HCT116 (cell line): ENCODE measurements around the gene PAM16. TPM values are rescaled to one million over a fixed set of nuclear protein-coding genes. Genes with fewer than 3 reads are reported as not detected.

ENCODE experiments used
- ATAC-seq: fragments of 200-7000 bp; cut with Tn5 transposase; 2 replicates; pipeline ENCODE4 v1.9.1; 2020; ENCODE audit warnings: mild to moderate bottlenecking, moderate library complexity
- BruUV-seq: library from RNA; stranded (reverse); fragments of 400-500 nt; replicated peaks from 2 replicates; lab custom pipeline; 2021; lab: Mats Ljungman, UMichigan
- CTCF ChIA-PET: fragments of 300-600 bp; sonication (Branson Sonifier 250); formaldehyde crosslinking; loops from one replicate; lab custom pipeline; 2021; ENCODE audit warnings: antibody characterized with exemption; lab: Charles Lee
- POLR2A ChIA-PET: fragments of 300-600, 350-600 bp; sonication (Branson Sonifier 250); formaldehyde crosslinking; loops from one replicate; lab custom pipeline; 2021; ENCODE audit warnings: antibody characterized with exemption; lab: Charles Lee
- RAD21 ChIA-PET, 2 experiments: fragments of 300-600 bp; sonication (Branson Sonifier 250); formaldehyde crosslinking; loops; one replicate each; lab custom pipeline; 2023; ENCODE audit warnings: low total read pairs in 2 of 2; ENCODE audit not compliant: uncharacterized antibody in 2 of 2, unreplicated experiment in 2 of 2, low non-redundant PET in 1 of 2; lab: Charles Lee
- DNase-seq: peaks from one replicate; pipeline ENCODE4 v3.0.0-alpha.2; 2010; ENCODE audit warnings: low read depth, low spot score
- H2AFZ ChIP-seq: fragments of 200-600 bp; shearing (Covaris generic), sonication (generic); 2 replicates; pipeline ENCODE4 v1.6.1; 2017; ENCODE audit warnings: low read depth, mixed run types, mixed read lengths, antibody characterized with exemption, low read length; ENCODE audit not compliant: poor library complexity, severe bottlenecking
- H3K27ac ChIP-seq: 2 replicates; pipeline ENCODE4 v1.5.1; 2012; ENCODE audit warnings: low read depth, low read length
- H3K27me3 ChIP-seq: fragments of 200-600 bp; sonication (generic); 2 replicates; pipeline ENCODE4 v1.6.1; 2016; ENCODE audit warnings: mixed run types, low read length, mixed read lengths; ENCODE audit not compliant: insufficient read depth
- H3K36me3 ChIP-seq, 2 experiments: fragments of 200-500 bp in 1 of 2; fragments of 200-600 bp in 1 of 2; sonication (Bioruptor generic) in 1 of 2; sonication (generic) in 1 of 2; 2 replicates each; pipeline versions ENCODE4 v1.5.1 to v1.6.1; 2014 to 2016; ENCODE audit warnings: low read length in 2 of 2, inconsistent platforms in 1 of 2, mixed read lengths in 1 of 2, mixed run types in 1 of 2; ENCODE audit not compliant: insufficient read depth in 2 of 2, control insufficient read depth in 1 of 2
- H3K4me1 ChIP-seq, 2 experiments: fragments of 200-600 bp in 1 of 2; sonication (generic) in 1 of 2; 2 replicates each; pipeline versions ENCODE4 v1.5.1 to v1.6.1; 2012 to 2017; ENCODE audit warnings: low read length in 2 of 2, inconsistent platforms in 1 of 2, mild to moderate bottlenecking in 1 of 2, mixed read lengths in 1 of 2, mixed run types in 1 of 2, moderate library complexity in 1 of 2; ENCODE audit not compliant: insufficient read depth in 2 of 2, control insufficient read depth in 1 of 2
- H3K4me2 ChIP-seq: fragments of 200-600 bp; sonication (generic); 2 replicates; pipeline ENCODE4 v1.6.1; 2017; ENCODE audit warnings: mixed run types, low read length, mixed read lengths
- H3K4me3 ChIP-seq, 2 experiments: fragments of 200-600 bp in 1 of 2; sonication (generic) in 1 of 2; replicated peaks in 1 of 2; 2 replicates each; pipeline ENCODE4 v1.5.1; 2011 to 2016; ENCODE audit warnings: low read length in 2 of 2, control low read depth in 1 of 2, low read depth in 1 of 2, mild to moderate bottlenecking in 1 of 2, mixed read lengths in 1 of 2, mixed run types in 1 of 2
- H3K79me2 ChIP-seq: fragments of 200-600 bp; sonication (generic); 2 replicates; pipeline ENCODE4 v1.6.1; 2017; ENCODE audit warnings: mild to moderate bottlenecking, mixed run types, low read length, moderate library complexity, mixed read lengths; ENCODE audit not compliant: insufficient read depth
- H3K9ac ChIP-seq: fragments of 200-600 bp; sonication (generic); 2 replicates; pipeline ENCODE4 v1.6.1; 2016; ENCODE audit warnings: low read length, mixed read lengths
- H3K9me2 ChIP-seq: fragments of 200-600 bp; sonication (generic), shearing (Covaris generic); 2 replicates; pipeline ENCODE4 v1.6.1; 2017; ENCODE audit warnings: mixed run types, mild to moderate bottlenecking, moderate library complexity; ENCODE audit not compliant: insufficient read depth
- H3K9me3 ChIP-seq, 2 experiments: fragments of 200-500 bp in 1 of 2; fragments of 200-600 bp in 1 of 2; sonication (Bioruptor generic) in 1 of 2; sonication (generic) in 1 of 2; 2 replicates each; pipeline ENCODE4 v1.6.1; 2014 to 2017; ENCODE audit warnings: low read length in 2 of 2, mixed read lengths in 2 of 2, inconsistent platforms in 1 of 2, low read depth in 1 of 2, mild to moderate bottlenecking in 1 of 2, mixed run types in 1 of 2, moderate library complexity in 1 of 2; ENCODE audit not compliant: control insufficient read depth in 1 of 2, insufficient read depth in 1 of 2
- H4K20me1 ChIP-seq: fragments of 200-600 bp; sonication (generic), shearing (Covaris generic); 2 replicates; pipeline ENCODE4 v1.6.1; 2017; ENCODE audit warnings: mixed run types, mild to moderate bottlenecking, moderate library complexity; ENCODE audit not compliant: insufficient read depth
- CEBPB ChIP-seq: IDR thresholded peaks from 2 replicates; pipeline ENCODE4 v1.6.1; 2012; ENCODE audit warnings: low read depth
- ELF1 ChIP-seq: IDR thresholded peaks from 2 replicates; pipeline ENCODE4 v1.6.1; 2012; ENCODE audit warnings: low read depth, borderline replicate concordance
- EZH2phosphoT487 ChIP-seq: fragments of 200-600 bp; IDR thresholded peaks from 2 replicates; pipeline ENCODE4 v1.6.1; 2018; ENCODE audit warnings: antibody characterized with exemption, borderline replicate concordance
- FOSL1 ChIP-seq: IDR thresholded peaks from 2 replicates; pipeline ENCODE4 v1.6.1; 2012; ENCODE audit warnings: low read depth
- JUND ChIP-seq: IDR thresholded peaks from 2 replicates; pipeline ENCODE4 v1.6.1; 2012
- POLR2AphosphoS5 ChIP-seq: IDR thresholded peaks from 2 replicates; pipeline ENCODE4 v1.6.1; 2011; ENCODE audit warnings: mild to moderate bottlenecking, low read depth, low read length, moderate library complexity
- REST ChIP-seq: IDR thresholded peaks from 2 replicates; pipeline ENCODE4 v1.6.1; 2012; ENCODE audit warnings: low read depth
- SIN3A ChIP-seq: IDR thresholded peaks from 2 replicates; pipeline ENCODE4 v1.6.1; 2012; ENCODE audit warnings: low read depth
- YY1 ChIP-seq: IDR thresholded peaks from 2 replicates; pipeline ENCODE4 v1.6.1; 2011; ENCODE audit warnings: low read length, low read depth, moderate library complexity, mild to moderate bottlenecking; ENCODE audit not compliant: insufficient replicate concordance; ENCODE audit errors: extremely low read depth
- ZBTB33 ChIP-seq: IDR thresholded peaks from 2 replicates; pipeline ENCODE4 v1.6.1; 2011; ENCODE audit warnings: mild to moderate bottlenecking, low read length, moderate library complexity; ENCODE audit not compliant: insufficient replicate concordance; ENCODE audit errors: extremely low read depth
- ZNF274 ChIP-seq: fragments of 200-500 bp; sonication (Bioruptor generic); IDR thresholded peaks from 2 replicates; pipeline ENCODE4 v1.6.1; 2014; ENCODE audit warnings: mild to moderate bottlenecking, low read depth, low read length, inconsistent platforms
- intact Hi-C: fragments of 100-400 bp; cut with micrococcal nuclease; formaldehyde crosslinking; loops from 2 replicates; pipeline ENCODE4 v1.10.0; 2022
- total RNA-seq: library from RNA; stranded (reverse); gene quantifications from one replicate; pipeline ENCODE4 v1.2.1, GENCODE V29; 2021; ENCODE audit not compliant: unreplicated experiment
- TF ChIP-seq, protein P1 (sequence below): IDR thresholded peaks from 2 replicates; pipeline ENCODE4 v1.6.1; 2012

PAM16 gene
- total RNA-seq, 1 experiment from 2014 or later = 102 TPM

DNA sequence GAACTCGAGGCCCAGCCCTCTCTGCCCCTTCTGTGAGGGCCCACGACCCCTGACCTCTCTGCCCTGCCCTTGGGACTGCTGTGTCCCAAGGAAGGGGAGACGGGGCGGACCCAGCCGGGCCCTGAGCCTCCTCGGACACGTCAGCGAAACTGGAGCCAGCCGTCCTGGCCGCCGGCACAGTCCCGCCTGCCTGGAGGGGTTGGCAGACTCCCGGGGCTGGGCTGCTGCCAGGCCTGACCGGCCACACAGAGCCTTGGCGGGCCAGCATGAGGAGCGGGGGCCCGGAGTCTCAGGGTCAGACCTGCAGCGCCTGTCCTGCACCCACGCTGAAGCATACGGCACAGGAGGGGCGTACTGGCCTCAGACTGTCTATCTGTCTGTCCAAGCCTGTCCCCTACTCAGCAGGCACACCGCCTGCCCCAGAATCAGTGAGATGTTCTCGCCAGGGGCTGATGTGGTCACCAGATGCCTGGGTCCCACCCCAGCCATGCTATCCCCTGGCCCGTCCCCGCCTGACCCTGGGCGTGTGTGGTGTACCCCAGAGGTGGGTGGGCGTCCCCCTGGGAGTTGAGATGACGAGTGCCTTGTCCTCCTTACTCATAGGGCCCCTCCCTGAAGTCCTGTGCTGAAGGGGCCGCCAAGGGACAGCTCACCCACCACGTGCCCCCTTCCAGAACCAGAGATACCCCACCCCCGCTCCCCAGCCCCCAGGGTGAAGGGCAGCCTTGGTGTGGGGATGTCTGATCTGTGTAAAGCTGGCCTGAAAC, 25.2 kb upstream of the PAM16 start:
- no peak for TF ChIP-seq REST
- no peak for TF ChIP-seq POLR2AphosphoS5
- no peak for TF ChIP-seq JUND
- TF ChIP-seq, protein P1, sequence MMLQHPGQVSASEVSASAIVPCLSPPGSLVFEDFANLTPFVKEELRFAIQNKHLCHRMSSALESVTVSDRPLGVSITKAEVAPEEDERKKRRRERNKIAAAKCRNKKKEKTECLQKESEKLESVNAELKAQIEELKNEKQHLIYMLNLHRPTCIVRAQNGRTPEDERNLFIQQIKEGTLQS = no peak
- TF ChIP-seq ZBTB33 = no peak
- no peak for TF ChIP-seq EZH2phosphoT487
- TF ChIP-seq SIN3A = no peak
- no peak for TF ChIP-seq CEBPB
- no peak for TF ChIP-seq YY1
- no peak for TF ChIP-seq ZNF274
- no peak for TF ChIP-seq ELF1
- no peak for TF ChIP-seq FOSL1
- RAD21 ChIA-PET = no interaction called here
- Histone ChIP-seq H3K27ac (no peak overlapping the region), H3K27me3 (no peaks in the 10 kb centered on the region), H4K20me1 (no peaks in the 10 kb centered on the region), H3K4me3 (no peak overlapping the region), H3K36me3 (no peaks in the 10 kb centered on the region), H3K4me2 (no peak overlapping the region), H3K79me2 (peaks cover 17% of the 10 kb centered on the region; the same call in 1 of the 2 replicates), H2AFZ (no peak overlapping the region), H3K9me2 (no peaks in the 10 kb centered on the region), H3K9ac (no peak overlapping the region), H3K4me1 (peaks cover 35 to 63% of the 10 kb centered on the region in 2 experiments), H3K9me3 (no peaks in the 10 kb centered on the region)
- no TSS peak for BruUV-seq
- CTCF ChIA-PET = interaction anchor here (3.3 kb wide), 1 partner anchor 27 kb away, joined by 23 read pairs; no protein-coding TSS in a partner anchor
- intact Hi-C loops = no loop called here
- no peak for ATAC-seq
- POLR2A ChIA-PET = no interaction called here
- no peak for DNase-seq
